ENCODE data around the gene GALNTL6. TPM values are rescaled to one million over a fixed set of nuclear protein-coding genes. Genes with fewer than 3 reads are reported as not detected.

GALNTL6 gene
- total RNA-seq, 2 donors from 2014 or later = 0.08 TPM; not detected in 1

- no peak overlapping the region for H3K4me3 ChIP-seq
- H3K36me3 ChIP-seq = no peaks in the 10 kb centered on the region
- no peaks in the 10 kb centered on the region for H3K27me3 ChIP-seq
- no peak overlapping the region for H3K27ac ChIP-seq
- no peaks in the 10 kb centered on the region for H3K9me3 ChIP-seq
- H3K4me1 ChIP-seq = no peaks in the 10 kb centered on the region
- no peak for DNase-seq (ENCODE audit: low spot score)
- no peak for TF ChIP-seq CTCF (IDR thresholded peaks at IDR 0.05)
These were observed 842.9 kb downstream of the GALNTL6 start for GRCh38 chr4:172656055-172656454.

GRCh38 chr4:172657081-172657480 is 843.9 kb downstream of the GALNTL6 start:
- Histone ChIP-seq H3K36me3 (no peaks in the 10 kb centered on the region), H3K4me1 (no peaks in the 10 kb centered on the region), H3K27ac (no peak overlapping the region), H3K4me3 (no peak overlapping the region), H3K9me3 (no peaks in the 10 kb centered on the region), H3K27me3 (no peaks in the 10 kb centered on the region)
- DNase-seq (ENCODE audit: low spot score) = no peak
- TF ChIP-seq CTCF (IDR thresholded peaks at IDR 0.05) = no peak

GRCh38 chr4:172660251-172660650 is 847.0 kb downstream of the GALNTL6 start:
- H3K4me3 ChIP-seq = no peak overlapping the region
- H3K36me3 ChIP-seq = no peaks in the 10 kb centered on the region
- H3K9me3 ChIP-seq = no peaks in the 10 kb centered on the region
- no peaks in the 10 kb centered on the region for H3K27me3 ChIP-seq
- no peak for DNase-seq (ENCODE audit: low spot score)
- H3K4me1 ChIP-seq = no peaks in the 10 kb centered on the region
- no peak for TF ChIP-seq CTCF (IDR thresholded peaks at IDR 0.05)
- no peak overlapping the region for H3K27ac ChIP-seq

- Histone ChIP-seq H3K27me3 (no peaks in the 10 kb centered on the region), H3K4me3 (no peak overlapping the region), H3K36me3 (no peaks in the 10 kb centered on the region), H3K9me3 (no peaks in the 10 kb centered on the region), H3K27ac (no peak overlapping the region), H3K4me1 (no peaks in the 10 kb centered on the region)
- no peak for TF ChIP-seq CTCF (IDR thresholded peaks at IDR 0.05)
- no peak for DNase-seq (ENCODE audit: low spot score)
These were observed 848.9 kb downstream of the GALNTL6 start for GRCh38 chr4:172662113-172662512.

- Histone ChIP-seq H3K27ac (no peak overlapping the region), H3K27me3 (no peaks in the 10 kb centered on the region), H3K4me3 (no peak overlapping the region), H3K36me3 (no peaks in the 10 kb centered on the region), H3K9me3 (no peaks in the 10 kb centered on the region), H3K4me1 (no peaks in the 10 kb centered on the region)
- no peak for TF ChIP-seq CTCF (IDR thresholded peaks at IDR 0.05)
- no peak for DNase-seq (ENCODE audit: low spot score)
These were observed 853.6 kb downstream of the GALNTL6 start for GRCh38 chr4:172666711-172667368.

GRCh38 chr4:172674811-172675210 is 861.6 kb downstream of the GALNTL6 start:
- Histone ChIP-seq H3K4me3 (no peak overlapping the region), H3K27me3 (no peaks in the 10 kb centered on the region), H3K4me1 (no peaks in the 10 kb centered on the region), H3K36me3 (no peaks in the 10 kb centered on the region), H3K27ac (no peak overlapping the region), H3K9me3 (no peaks in the 10 kb centered on the region)
- no peak for TF ChIP-seq CTCF (IDR thresholded peaks at IDR 0.05)
- no peak for DNase-seq (ENCODE audit: low spot score)
